ENCODE data around the gene NUDCD2. TPM values are rescaled to one million over a fixed set of nuclear protein-coding genes. Genes with fewer than 3 reads are reported as not detected.
A peak's percentile ranks its signal among the peaks of the same experiment; 100 is the strongest.

NUDCD2 gene
- total and polyA plus RNA-seq, 3 donors from 2014 or later, result 11.4 to 25.7 (median 12.9) TPM

DNA sequence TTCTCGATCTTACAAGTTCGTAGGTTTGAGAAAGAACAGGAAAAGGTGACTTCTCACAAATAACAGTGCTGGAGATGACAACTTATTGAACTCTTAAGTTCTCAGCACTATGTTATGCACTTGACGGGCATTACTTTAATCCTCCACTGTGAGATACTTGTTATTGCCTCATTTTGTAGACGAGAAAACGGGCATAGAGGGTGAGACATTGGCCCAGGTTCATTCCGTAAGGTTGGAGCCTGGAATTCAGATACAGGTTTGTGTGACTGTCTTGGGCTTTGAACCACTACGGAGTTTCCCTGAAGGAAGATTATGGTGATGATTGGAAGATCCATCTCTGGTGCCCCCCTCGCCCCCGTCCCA lies 46.2 kb upstream of the NUDCD2 start:
- Histone ChIP-seq H3K27me3 (no peaks in the 10 kb centered on the region), H3K27ac (peak overlapping the region; percentile 94 to 98), H3K4me3 (peak overlapping the region; percentile 84 to 85), H3K36me3 (ENCODE audit: low read depth, missing control alignments) (no peaks in the 10 kb centered on the region), H3K9me3 (no peaks in the 10 kb centered on the region), H3K4me1 (peaks cover 29% of the 10 kb centered on the region)
- no peak for DNase-seq
- no peak for TF ChIP-seq POLR2A (IDR thresholded peaks at IDR 0.05)
- WGBS, 2 donors, result 0 to 1% methylated on average over 9 of the region's 9 CpGs
- intact Hi-C loops (cut with DNase I; ENCODE audit: low total_unique reads), result loop anchor here (10.0 kb wide), 1 partner anchor 51 kb away; no protein-coding TSS in a partner anchor

- intact Hi-C loops (cut with DNase I; ENCODE audit: low total_unique reads), result loop anchor here (10.0 kb wide), 1 partner anchor 51 kb away; no protein-coding TSS in a partner anchor
- Histone ChIP-seq H3K27ac (peak within 1 kb of the TSS; percentile 94 to 98), H3K36me3 (ENCODE audit: low read depth, missing control alignments) (no peaks in the 10 kb centered on the region), H3K9me3 (no peaks in the 10 kb centered on the region), H3K4me1 (peaks cover 29% of the 10 kb centered on the region), H3K4me3 (peak within 1 kb of the TSS; percentile 84 to 85), H3K27me3 (no peaks in the 10 kb centered on the region)
- WGBS, 2 donors, result 0 to 1% methylated on average over 47 to 50 of the region's 64 CpGs
- peak; percentile 97 for DNase-seq
- peak; percentile 27 for TF ChIP-seq POLR2A (IDR thresholded peaks at IDR 0.05)
- TF ChIP-seq CTCF (IDR thresholded peaks at IDR 0.05), result peak in 1 of 3 experiments; percentile 11
Measured at GRCh38 chr5:163505368-163506094, 45.6 kb upstream of the NUDCD2 start, which contains the start of gene MAT2B. MAT2B (plus strand) TSS chr5:163505619; CDS start chr5:163505687, 68 bp downstream.

DNA sequence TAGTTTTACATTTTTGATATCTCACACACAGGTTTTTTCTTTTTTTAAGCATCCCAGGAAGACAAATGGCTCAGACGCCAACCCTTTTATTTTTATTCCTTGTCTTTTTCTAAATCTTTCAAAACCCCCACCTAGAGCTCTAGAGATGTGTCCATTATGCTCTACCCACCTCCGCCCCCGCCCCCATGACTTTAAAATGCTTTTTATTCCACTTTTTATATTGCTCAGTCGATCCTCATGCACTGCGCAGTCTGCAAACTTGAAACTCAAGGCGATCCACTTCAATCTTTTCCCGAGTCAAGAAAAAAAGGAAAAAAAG lies 45.1 kb upstream of the NUDCD2 start:
- intact Hi-C loops (cut with DNase I; ENCODE audit: low total_unique reads), result loop anchor here (10.0 kb wide), 1 partner anchor 50 kb away; no protein-coding TSS in a partner anchor
- no peaks in the 10 kb centered on the region for H3K27me3 ChIP-seq
- H3K9me3 ChIP-seq, result no peaks in the 10 kb centered on the region
- H3K36me3 ChIP-seq (ENCODE audit: low read depth, missing control alignments), result no peaks in the 10 kb centered on the region
- 1 to 2% methylated on average over 7 of the region's 7 CpGs for WGBS, 2 donors
- peaks cover 27% of the 10 kb centered on the region for H3K4me1 ChIP-seq
- H3K4me3 ChIP-seq, result peak overlapping the region; percentile 84 to 85
- TF ChIP-seq POLR2A (IDR thresholded peaks at IDR 0.05) (no peak), CTCF (IDR thresholded peaks at IDR 0.05) (no peak)
- DNase-seq, result no peak
- H3K27ac ChIP-seq, result peak overlapping the region; percentile 94 to 98

- Histone ChIP-seq H3K4me3 (peak overlapping the region; percentile 84 to 85), H3K27ac (peak overlapping the region; percentile 94 to 98), H3K4me1 (peaks cover 24% of the 10 kb centered on the region), H3K9me3 (no peaks in the 10 kb centered on the region), H3K36me3 (ENCODE audit: low read depth, missing control alignments) (no peaks in the 10 kb centered on the region), H3K27me3 (no peaks in the 10 kb centered on the region)
- peak; percentile 64 for DNase-seq
- intact Hi-C loops (cut with DNase I; ENCODE audit: low total_unique reads), result loop anchor here (10.0 kb wide), 1 partner anchor 50 kb away; no protein-coding TSS in a partner anchor
- TF ChIP-seq POLR2A (IDR thresholded peaks at IDR 0.05) (no peak), CTCF (IDR thresholded peaks at IDR 0.05) (no peak)
- WGBS, 2 donors, result 0 to 1% methylated on average over 26 to 27 of the region's 27 CpGs
Measured at GRCh38 chr5:163504079-163504931, 44.4 kb upstream of the NUDCD2 start.
